T-helper 9 cell (primary cell): ENCODE data around the gene NFE2L1.
"Not testable (repeated sequence)": the region's sequence is repeated elsewhere in the genome, so short reads cannot be mapped to it uniquely, and the experiment has no call there.

Experiments used
- DNase-seq: peaks from one replicate; pipeline ENCODE4 v3.0.0-alpha.2; 2020
- total RNA-seq, 2 donors: gene quantifications; one replicate each; lab custom pipeline; 2026; lab: John Stamatoyannopoulos, UW

NFE2L1 gene, protein sequence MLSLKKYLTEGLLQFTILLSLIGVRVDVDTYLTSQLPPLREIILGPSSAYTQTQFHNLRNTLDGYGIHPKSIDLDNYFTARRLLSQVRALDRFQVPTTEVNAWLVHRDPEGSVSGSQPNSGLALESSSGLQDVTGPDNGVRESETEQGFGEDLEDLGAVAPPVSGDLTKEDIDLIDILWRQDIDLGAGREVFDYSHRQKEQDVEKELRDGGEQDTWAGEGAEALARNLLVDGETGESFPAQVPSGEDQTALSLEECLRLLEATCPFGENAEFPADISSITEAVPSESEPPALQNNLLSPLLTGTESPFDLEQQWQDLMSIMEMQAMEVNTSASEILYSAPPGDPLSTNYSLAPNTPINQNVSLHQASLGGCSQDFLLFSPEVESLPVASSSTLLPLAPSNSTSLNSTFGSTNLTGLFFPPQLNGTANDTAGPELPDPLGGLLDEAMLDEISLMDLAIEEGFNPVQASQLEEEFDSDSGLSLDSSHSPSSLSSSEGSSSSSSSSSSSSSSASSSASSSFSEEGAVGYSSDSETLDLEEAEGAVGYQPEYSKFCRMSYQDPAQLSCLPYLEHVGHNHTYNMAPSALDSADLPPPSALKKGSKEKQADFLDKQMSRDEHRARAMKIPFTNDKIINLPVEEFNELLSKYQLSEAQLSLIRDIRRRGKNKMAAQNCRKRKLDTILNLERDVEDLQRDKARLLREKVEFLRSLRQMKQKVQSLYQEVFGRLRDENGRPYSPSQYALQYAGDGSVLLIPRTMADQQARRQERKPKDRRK
- total RNA-seq: 54.8 to 150 reads per million in 2 donors

DNA sequence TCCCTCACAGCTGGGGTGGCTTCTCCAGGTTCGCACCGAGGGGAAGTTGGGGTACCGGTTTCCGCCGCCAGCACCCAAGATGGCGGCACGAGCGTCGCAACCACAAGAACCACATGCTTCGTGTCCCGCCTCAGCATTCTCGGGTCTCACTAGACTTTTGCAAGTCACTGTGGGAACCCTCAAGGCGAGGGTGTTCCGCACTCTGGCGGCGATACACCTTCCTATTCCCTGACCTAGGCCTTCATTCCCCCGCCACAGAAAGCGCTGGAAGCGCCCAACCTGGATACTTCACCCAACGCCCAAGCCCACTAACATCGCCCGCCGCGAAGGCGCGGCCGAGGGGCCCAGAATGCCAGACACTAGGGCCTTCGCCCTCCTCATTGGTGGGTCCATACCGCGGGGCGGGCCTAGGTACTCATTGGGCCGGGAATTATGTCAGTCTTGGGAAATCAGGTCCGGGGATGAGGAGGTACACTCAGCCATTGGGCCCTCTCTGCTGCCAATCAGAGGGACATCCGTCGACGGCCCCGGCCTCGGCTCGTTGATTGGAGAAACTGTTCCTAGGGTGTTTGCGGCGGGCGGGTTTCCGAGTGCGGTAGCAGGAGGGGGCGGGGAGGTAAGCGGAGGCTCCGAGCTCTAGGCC, at the start of gene NFE2L1:
Gene NFE2L1, plus strand, starts transcription at position 619 of the 643 bp plus-strand sequence. CDS start 2,760 bp downstream, outside the sequence.
- peak; percentile 97 for DNase-seq

DNA sequence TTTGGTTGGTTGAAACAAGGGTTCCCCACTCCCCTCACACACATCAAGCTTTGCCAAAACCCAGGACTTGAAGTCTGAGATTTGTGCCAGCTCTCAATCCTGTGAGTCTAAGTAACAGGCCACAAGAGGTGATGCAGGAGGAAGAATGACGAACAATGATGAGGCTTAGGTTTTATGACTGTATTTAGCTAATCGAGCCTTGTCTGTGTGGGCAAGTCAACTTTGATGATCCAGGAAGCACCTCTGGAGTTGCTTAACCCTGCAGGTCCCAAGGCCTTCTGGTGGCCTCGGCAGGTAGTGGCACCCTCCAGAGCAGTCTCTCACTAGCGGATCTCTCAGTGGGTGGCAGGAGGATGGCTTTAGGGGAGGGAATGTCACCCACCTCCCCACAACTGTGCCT, 48.6 kb upstream of the NFE2L1 start:
- no peak for DNase-seq

DNA sequence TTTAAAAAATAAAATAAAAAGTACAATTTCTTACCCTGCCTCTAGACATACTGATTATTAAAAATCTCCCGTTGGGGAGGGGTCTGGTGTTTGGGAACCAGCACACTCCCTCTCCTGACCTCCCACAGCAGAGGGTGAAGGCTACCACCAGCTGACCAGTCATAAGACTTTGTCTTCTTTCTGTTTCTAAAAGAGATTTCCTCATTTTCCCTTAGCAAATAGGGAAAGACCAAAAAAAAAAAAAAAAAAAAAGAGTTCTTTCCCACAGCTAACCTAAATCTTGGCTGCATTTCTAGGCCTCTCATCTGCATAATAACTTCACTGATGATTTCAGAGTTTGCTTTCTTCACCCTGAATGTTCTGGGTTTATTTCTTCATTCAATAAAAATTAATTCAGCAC, 47.0 kb upstream of the NFE2L1 start:
- no peak for DNase-seq

DNA sequence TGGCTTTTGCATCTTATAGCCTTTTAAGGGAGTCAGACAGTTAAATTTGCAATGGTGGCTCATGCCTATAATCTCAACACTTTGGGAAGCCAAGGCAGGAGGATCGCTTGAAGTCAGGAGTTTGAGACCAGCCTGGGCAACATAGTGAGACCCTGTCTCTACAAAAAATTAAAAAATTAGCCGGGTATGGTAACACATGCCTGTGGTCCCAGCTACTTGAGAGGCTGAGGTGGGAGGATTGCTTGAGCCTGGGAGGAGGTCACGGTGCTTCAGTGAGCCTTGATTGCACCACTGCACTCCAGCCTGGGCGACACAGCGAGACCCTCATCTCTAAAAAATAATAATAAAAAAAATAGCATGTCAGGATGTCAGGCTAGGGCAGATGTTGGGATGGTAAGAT, 46.5 kb upstream of the NFE2L1 start:
- DNase-seq: not testable (repeated sequence)

DNA sequence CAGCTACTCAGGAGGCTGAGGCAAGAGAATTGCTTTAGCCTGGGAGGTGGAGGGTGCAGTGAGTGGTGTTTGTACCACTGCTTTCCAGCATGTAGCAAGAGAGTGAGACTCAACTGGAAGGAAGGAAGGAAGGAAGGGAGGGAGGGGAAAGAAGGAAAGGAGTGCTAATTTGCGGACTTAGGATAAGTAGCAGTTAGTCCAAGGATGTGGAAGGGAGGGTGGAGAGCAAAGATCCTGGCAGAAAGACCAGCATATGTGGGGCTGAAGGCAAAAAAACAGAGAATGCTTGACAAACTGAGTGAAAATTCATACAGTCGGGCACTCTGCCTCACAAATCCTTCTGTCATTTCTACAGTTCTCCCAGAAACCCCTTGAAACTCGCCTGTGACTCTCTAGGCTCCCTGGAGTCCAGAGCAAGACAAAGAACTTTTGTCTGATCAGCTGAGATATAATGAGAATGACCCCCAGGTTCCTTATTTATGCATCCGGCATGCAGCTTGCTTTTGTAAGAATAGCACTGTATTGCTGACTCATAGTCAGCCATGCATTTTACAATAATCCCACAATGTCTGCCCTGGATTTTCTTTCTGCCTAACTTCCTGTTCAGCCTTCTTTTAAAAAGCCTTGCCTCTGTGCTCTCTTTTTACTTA, 45.8 kb upstream of the NFE2L1 start:
- DNase-seq: no peak

DNA sequence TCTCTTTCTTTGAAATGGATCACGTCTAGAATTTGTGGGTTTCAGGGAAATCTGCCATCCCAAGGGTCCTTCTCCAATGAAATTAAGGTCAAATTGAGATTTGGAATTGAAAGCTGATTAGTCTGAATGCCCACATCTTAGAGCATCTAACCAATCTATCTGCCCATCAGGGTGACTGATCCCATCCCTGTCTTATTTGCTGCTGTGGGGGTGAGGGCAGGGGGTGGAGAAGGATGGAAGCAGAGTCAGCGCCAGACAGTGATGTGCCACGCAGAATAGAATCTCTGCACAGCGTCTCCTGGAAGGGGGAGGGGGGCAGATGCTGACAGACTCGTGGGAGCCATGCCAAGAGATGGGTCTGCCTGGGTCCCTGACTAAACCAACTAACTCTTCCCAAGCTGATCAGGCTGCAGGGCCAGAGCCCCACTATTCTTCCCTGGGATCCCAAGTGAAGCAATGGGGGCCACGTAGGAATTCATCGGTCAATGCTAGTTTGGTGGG, 45.2 kb upstream of the NFE2L1 start:
- no peak for DNase-seq

DNA sequence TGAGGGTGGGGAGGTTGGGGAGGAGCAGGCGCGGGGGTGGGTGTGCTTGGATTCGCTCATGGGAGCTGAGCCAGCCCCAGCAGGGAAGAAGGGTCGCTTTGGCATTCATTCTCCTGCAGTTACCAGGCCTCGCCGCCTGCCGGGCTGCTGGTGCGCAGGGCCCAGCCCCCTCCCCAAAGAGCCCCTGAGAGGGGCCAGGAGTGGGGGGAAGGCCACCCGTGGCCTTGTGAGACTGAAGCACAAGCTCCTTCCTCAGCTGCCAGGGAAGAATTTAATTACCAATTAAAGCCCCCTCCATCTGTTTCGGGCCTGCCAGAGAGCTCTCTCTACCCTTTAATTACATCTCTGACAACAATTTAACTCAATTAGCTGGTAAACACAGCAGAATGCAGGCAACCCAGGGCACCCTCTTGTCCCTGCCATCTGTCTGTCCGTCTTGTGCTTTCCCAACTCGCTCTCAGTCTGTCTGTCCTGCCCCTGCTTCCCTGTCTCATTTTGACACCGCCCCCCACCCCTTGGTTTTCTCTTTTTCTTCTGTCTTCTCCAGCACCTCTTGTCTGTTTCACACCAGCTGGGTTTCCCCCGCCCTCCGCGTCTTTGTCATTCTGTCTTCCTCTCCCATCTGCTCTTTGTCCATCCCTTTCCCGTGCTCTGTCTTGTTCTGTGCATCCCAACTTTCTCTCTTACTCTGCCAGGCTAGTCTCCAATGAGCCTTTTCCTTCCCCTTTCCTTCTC, 44.6 kb upstream of the NFE2L1 start:
- DNase-seq: no peak

DNA sequence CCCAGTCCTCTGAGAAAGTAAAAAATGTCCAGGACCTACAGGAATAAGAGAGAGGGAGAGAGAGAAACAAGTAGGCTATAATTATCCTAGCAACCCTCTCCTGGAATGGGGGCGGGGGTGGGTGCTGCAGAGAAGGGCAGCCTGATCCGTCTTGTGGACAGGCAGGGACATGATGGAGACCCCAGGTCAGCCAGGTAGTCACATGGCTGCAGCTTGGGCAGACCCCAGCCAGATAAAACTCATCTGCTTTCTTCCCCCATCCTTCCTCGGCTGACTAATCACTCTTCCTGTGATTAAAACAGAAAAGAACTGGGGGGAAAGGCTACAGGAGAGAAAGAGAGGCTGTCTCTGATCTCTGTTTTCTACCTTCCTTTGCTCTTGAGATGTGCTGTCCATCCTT, 43.2 kb upstream of the NFE2L1 start:
- no peak for DNase-seq

DNA sequence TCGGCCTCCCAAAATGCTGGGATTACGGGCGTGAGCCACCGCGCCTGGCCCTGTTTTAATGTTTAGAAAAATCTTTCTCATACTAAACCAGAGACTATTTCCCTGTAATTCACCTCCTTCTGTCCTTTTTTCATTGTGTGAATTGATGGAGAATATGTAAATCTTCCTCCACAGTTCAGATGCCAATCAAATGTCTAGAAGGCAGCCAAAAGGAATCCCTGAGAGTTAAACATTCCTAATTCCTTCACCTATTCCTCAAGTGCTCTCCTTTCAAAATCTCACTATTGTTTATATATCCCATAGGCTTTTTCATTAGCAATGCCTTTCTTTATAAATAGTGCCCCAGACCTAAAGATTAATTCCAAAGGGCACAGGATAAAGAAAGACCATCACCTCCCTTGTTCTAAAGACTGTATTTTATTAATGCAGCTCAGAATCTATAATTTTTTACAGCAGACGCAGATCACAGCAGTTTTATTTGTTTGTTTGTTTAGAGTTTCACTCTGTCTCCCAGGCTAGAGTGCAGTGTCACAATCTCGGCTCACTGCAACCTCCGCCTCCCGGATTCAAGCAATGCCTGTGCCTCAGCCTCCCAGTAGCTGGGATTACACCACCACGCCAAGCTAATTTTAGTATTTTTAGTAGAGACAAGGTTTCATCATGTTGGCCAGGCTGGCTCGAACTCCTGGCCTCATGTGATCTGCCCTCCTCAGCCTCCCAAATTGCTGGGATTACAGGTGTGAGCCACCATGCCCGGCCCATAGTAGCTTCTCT, 41.0 kb upstream of the NFE2L1 start:
- no peak for DNase-seq

DNA sequence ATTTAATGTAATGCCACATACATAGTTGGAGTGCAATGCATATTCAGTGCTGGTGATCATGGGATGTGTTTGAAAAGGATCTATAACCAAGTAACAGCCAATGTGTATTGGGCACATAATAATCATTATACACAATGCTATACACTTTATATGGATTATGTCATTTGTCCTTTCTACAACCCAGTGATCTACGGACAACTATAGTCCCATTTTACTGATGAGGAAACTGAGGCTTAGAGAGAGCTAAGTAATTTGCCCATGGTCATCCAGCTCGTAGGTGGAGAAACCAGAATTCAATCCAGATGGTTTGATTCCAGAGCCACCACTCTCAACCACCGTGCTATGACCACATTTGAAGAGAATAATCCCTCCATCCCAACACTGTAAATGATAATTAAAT, 38.0 kb upstream of the NFE2L1 start:
- no peak for DNase-seq

DNA sequence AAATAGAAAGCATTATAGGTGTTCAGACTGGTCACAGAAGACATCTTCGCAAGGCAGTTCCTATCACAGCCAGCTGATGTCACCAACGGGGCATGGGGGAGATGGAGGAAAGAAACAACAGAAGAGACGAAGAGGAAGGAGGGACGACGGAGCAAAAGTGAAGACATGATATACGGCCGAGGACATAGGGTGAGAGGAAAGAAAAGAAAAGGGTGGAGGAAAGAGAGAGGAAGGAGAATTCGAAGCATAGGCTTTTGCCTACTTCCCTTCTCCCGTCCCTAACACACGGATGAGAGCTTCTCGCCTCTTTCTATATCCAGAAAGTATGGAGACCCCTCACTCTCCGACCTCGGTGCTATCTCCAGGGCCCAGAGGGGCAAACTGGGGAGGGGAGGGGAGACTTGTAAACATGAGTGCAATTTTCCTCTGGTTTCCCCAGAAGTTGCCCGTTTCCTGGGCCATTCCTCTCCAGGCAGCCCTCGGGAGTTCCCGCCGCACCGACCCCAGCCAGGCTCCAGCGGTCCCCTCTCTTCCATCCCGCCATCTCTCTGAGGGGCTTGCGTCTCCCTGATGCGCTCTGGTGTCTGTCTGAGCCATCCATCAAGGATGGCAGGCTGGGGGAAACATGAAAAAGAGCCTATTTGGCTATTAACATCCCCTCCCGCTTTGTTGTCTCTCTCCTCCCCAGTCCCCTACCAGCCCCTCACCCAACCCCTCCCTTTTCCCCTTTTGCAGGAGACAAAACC, 36.6 kb upstream of the NFE2L1 start:
- peak; percentile 15 for DNase-seq

DNA sequence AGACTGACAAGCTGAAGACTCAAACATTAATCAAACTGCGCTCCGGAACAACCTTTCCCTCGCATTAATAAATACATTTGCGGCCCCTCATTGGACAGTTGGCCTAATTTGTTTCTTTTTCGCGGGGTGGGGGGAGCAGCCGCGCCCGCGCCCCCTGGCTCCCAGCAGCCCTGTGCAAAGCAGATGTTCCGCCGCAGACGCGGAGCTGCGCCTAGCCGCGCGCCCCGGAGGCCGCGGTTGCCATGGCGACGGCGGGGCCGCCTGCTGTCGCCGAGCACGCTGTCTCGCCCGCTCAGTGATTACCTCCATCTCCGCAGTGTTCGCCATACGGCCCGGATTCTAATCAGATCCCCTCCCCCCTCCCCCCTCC, 36.0 kb upstream of the NFE2L1 start:
- DNase-seq: peak; percentile 52

DNA sequence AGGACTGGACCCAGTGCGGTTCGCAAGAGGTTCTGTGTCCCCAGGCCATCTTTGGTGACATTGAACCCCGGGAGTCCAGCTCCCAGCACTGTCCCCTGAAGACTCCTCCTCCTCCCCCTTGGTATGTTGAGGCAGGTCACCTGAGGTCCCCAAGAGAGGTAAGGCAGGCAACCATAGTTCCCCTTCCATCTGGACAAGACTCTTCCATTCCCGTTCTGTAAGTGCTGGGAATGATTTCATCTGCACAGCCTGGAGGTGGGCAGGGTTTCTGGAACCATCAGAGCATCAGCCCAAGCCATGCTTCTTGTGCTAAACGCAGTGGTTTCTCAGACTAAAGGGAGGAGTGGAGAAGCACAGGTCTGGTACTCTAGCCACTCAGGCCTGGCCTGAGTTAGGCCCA, 35.5 kb upstream of the NFE2L1 start:
- no peak for DNase-seq

DNA sequence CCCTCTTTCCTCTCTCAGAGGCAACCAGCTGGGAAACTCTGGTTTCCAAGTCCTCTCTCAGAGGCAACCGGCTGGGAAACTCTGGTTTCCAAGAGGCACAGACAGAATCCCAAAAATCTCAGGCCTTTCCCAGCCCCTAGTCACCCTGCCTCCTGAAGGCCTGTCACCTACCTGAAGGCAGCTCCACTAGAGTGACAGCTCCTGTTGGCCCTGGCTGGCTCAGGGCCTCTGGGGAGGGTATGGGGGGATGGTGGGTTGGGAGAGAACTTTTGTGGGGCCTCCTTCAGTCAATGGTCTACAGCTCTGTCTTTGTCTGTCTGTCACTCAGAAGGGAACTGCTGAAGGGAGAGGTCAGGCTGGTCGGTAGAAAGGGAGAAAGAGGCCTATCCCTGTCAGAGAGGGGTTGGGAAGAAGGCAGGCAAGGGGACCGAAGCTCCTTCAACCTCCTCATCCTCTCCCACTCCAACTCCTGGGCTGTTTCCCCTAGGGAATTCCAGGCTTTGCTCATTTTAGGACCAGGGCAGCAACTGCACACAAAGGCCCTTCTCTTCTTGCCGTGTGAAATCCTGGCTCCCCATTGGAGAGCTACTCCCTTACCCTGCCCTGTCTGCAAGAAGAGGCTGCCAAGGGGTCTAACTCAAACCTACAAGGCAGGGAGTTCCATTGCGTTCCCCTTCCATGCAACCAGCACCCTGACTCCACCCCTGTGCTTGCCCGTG, 34.1 kb upstream of the NFE2L1 start:
- DNase-seq: no peak

DNA sequence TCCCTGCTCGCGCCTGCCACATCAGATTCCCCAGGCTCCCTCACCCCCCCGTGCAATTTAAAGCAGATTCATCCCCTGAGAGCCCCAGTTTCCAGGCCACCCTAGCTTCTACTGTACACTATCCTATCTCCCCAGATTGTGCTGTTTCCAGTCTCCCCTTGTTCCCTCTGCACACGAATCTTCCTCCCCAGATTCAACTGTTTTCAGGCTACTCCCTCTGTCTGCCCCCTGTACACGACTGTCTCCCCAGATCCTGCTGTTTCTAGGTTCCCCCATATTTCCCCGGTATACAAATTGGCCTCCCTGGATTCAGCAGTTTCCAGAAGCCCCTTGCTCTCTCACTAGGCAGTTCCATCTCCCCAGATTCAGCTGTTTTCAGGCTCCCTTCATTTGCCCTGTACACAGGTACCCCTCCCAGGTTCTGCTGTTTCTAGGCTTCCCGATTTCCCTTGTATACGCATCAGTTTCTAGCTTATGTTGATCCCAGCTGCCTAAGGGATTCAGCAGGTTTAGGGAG, 33.5 kb upstream of the NFE2L1 start:
- no peak for DNase-seq

DNA sequence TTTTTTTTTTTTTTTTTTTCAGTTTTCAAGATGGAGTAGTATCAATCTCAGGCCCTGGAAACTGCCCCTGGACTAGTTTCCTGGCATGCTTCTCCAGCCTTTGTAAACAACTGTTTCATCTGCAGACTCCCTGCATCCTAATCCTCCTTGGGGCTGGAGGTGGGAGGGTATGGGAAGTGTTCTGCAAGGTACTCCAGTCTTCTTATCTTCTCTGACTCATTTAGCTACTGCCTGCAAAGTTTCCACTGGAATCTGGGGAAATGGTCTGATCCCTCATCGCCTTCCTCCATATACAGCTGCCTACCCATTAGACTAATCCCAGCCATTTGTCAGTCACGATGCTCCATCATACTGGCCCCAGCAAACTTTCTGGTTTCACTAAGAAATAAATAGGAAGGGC, 32.0 kb upstream of the NFE2L1 start:
- DNase-seq: no peak

DNA sequence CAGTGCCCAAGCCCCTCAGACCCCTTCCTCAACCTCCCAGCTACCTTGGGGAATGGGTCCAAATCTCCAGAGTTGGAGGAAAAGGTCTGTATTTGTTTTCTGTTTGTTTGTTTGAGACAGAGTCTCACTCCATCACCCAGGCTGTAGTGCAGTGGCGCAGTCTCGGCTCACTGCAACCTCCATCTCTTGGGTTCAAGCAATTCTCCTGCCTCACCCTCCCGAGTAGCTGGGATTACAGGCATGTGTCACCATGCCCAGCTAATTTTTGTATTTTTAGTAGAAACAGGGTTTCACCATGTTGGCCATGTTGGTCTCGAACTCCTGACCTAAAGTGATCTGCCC, 30.4 kb upstream of the NFE2L1 start:
- DNase-seq: not testable (repeated sequence)

DNA sequence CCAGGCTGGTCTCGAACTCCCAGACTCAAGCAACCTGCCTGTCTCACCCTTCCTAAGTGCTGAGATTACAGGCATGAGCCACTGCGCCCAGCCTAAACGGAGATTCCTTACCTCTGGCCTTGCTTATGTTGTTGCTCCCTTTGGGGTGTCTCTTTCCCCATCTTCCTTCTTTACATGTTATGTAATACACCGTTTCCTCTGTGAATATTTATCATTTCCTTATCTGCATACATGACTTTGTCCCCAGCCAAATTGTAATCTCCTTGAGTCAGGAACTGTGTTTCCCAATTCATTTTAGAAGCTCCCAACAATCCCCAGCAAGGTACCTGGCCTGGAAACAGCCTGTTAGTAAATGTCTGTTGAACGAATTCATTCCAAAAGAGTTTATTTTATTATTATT, 26.2 kb upstream of the NFE2L1 start:
- DNase-seq: no peak

DNA sequence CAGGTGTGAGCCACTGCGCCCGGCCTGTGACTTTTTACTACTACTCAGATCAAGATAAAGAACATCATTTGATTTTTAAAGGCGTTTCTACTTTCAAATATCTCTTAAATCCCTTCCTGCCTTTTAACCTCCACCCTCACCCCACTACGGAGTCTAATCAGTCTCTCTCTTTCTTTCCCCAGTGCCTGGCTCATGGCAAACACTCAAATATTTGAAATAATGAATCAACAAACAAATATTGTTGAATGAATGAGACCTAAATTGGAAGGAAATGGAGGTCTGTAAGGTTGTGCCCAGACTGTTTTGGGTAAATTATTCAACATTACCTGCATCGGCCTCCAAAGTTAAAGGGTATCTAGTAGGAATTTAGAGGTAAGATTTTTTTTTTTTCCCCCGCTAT, 25.3 kb upstream of the NFE2L1 start:
- DNase-seq: no peak
